ENCODE data around the gene CTSF.

Gene CTSF

DNA sequence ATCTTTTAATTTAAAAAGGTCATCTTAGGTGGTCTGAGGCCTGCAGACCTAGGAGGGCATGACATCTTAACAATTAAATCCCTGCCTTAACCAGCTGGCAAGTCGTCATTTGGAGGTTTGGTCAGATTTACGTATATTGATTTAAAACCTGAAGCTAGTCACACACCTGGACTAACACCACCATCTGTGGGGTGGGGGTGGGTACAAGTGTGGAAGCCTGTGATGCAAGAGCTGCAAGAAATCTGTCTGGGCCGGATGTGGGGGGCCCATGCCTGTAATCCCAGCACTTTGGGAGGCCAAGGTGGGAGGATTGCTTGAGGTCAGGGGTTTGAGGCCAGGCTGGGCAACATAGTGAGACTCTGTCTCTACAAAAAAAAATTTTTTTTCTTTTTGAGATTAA, 12.9 kb upstream of the CTSF start:
- in situ Hi-C loops (cut with HindIII; ENCODE audit: low pct_ligation_motif_present, low sequenced_read_pairs): no loop called here
- H3K36me3 ChIP-seq (replicated peaks): no peaks in the 10 kb centered on the region
- no peaks in the 10 kb centered on the region for H3K27me3 ChIP-seq (replicated peaks)
- no peak overlapping the region for H3K4me3 ChIP-seq (ENCODE audit: low read depth, low read length)
- no peak overlapping the region for H3K27ac ChIP-seq
- DNase-seq: no peak
- TF ChIP-seq, protein P1, sequence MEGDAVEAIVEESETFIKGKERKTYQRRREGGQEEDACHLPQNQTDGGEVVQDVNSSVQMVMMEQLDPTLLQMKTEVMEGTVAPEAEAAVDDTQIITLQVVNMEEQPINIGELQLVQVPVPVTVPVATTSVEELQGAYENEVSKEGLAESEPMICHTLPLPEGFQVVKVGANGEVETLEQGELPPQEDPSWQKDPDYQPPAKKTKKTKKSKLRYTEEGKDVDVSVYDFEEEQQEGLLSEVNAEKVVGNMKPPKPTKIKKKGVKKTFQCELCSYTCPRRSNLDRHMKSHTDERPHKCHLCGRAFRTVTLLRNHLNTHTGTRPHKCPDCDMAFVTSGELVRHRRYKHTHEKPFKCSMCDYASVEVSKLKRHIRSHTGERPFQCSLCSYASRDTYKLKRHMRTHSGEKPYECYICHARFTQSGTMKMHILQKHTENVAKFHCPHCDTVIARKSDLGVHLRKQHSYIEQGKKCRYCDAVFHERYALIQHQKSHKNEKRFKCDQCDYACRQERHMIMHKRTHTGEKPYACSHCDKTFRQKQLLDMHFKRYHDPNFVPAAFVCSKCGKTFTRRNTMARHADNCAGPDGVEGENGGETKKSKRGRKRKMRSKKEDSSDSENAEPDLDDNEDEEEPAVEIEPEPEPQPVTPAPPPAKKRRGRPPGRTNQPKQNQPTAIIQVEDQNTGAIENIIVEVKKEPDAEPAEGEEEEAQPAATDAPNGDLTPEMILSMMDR (IDR thresholded peaks at IDR 0.05; ENCODE audit: low read depth, low read length, missing control alignments): no peak

DNA sequence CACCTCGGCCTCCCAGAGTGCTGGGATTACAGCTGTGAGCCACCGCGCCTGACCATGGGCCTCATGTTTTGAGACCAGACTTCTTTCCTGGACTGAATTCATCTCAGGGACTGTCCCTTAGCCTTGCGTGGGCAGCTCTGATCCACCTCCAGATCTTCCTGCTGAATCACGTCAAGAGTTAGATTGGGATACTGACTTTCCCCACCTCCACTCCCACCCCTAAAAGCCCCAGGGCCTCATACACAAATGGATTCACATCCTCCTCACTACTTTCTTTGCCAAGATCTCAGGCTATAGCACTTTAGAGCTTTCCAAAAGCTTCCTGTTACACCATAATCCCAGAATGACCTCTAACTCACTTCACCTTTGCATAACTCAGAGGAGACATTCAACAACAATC, 12.4 kb upstream of the CTSF start:
- no peak for DNase-seq
- in situ Hi-C loops (cut with HindIII; ENCODE audit: low pct_ligation_motif_present, low sequenced_read_pairs): no loop called here
- Histone ChIP-seq H3K4me3 (ENCODE audit: low read depth, low read length) (no peak overlapping the region), H3K36me3 (replicated peaks) (no peaks in the 10 kb centered on the region), H3K27me3 (replicated peaks) (no peaks in the 10 kb centered on the region), H3K27ac (no peak overlapping the region)
- TF ChIP-seq, protein P1 (IDR thresholded peaks at IDR 0.05; ENCODE audit: low read depth, low read length, missing control alignments): no peak

DNA sequence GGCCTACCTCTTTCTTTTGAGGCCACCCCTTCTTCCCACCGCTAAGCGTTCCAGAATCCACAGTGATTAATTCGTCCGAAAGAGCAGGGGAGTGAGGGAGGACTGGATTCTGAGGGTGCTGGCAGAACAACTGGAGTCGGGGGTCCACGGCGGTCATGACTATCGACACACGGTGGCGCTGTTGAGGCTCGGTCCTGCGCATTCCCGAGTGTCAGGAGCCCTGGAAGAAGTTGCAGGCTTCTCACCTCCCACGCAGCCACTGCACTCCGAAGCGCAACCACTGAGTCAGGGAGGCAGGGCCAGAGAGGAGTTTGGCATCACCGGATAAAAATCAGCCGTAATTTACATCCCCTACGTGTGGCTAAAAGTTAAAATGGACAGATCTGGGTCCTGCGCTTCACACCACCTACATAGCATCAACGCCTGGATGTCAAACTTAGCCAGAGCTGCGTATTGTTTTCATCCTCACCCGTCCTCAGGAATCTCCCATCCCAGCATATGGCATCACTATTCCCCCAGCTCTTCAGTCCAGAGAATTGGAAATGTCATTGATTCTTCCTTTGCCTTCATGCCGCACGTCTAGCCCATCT, 10.7 kb upstream of the CTSF start:
- in situ Hi-C loops (cut with HindIII; ENCODE audit: low pct_ligation_motif_present, low sequenced_read_pairs): no loop called here
- peak; percentile 74 for DNase-seq
- H3K27ac ChIP-seq: no peak overlapping the region
- no peaks in the 10 kb centered on the region for H3K36me3 ChIP-seq (replicated peaks)
- no peaks in the 10 kb centered on the region for H3K27me3 ChIP-seq (replicated peaks)
- H3K4me3 ChIP-seq (ENCODE audit: low read depth, low read length): no peak overlapping the region
- TF ChIP-seq, protein P1 (IDR thresholded peaks at IDR 0.05; ENCODE audit: low read depth, low read length, missing control alignments): peak; percentile 91

DNA sequence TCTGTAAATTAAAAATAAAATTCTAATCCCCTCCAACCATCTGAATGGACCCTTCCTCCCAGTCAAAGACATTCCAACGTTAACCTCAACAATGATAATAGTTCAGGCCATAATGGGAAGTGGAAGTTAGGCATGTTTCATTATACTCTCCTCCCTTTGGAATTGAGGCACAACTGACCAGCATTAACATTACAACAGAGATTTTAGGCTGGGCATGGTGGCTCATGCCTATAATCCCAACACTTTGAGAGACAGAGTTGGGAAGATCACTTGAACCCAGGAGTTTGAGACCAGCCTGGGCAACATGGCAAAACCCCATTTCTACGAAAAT, 2.4 kb upstream of the CTSF start:
- TF ChIP-seq, protein P1 (IDR thresholded peaks at IDR 0.05; ENCODE audit: low read depth, low read length, missing control alignments): no peak
- Histone ChIP-seq H3K27ac (no peak overlapping the region), H3K27me3 (replicated peaks) (no peaks in the 10 kb centered on the region), H3K36me3 (replicated peaks) (no peaks in the 10 kb centered on the region), H3K4me3 (ENCODE audit: low read depth, low read length) (no peak overlapping the region)
- DNase-seq: no peak
- in situ Hi-C loops (cut with HindIII; ENCODE audit: low pct_ligation_motif_present, low sequenced_read_pairs): no loop called here

DNA sequence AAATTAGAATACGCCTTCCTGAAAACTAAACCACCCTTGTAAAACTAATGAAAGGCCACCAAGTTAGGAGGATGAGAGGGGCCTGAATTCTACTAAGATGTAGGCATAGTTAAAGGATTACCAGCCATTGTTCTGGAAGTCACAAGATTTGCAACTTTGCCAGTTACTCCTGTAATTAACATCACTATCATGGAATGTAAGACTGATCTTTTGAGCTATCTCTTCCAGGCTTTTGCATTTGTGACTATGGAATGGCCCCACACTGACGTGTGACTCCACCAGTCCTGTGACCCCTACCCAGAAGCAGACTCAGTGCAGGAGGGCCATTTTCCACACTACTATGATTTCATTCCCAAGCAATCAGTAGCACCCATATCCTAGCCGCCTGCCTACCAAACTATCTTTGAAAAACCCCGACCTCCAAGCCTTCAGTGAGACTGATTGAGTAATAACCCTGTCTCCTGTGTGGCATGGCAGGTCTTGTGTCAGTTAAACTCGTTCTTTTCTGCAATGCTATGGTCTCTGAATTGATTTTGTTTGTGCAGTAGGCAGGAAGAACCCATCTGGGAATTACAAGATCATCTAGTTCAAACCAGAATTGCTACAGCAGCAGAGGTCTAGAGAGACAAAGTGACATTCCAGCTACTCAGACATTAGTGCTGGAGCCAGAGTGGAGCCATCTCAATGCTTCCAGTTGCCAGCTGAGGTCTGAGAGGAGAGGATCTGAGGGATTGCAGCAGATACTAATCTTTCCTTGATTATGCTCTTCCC, 1.9 kb upstream of the CTSF start:
- no peak for DNase-seq
- in situ Hi-C loops (cut with HindIII; ENCODE audit: low pct_ligation_motif_present, low sequenced_read_pairs): no loop called here
- Histone ChIP-seq H3K27ac (no peak overlapping the region), H3K36me3 (replicated peaks) (no peaks in the 10 kb centered on the region), H3K27me3 (replicated peaks) (no peaks in the 10 kb centered on the region), H3K4me3 (ENCODE audit: low read depth, low read length) (no peak overlapping the region)
- TF ChIP-seq, protein P1 (IDR thresholded peaks at IDR 0.05; ENCODE audit: low read depth, low read length, missing control alignments): no peak

DNA sequence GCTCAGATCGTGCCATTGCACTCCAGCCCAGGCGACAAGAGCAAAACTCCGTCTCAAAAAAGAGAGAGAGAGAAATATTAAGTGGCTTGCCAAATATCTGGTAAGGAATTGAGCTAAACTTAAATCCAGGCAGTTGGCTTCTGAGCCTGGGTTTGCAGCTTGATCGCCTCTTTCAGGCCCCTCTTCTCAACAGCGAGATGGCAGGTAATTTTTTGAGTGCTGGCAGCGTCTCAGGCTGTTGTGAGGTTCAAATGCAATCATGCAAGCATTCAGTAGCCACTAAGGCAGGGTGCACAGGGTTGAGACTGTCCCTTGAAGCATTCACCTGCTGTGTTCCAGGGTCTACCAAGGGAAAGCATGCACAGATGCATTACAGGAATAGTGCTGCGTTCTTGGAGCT, 670 bp upstream of the CTSF start:
- in situ Hi-C loops (cut with HindIII; ENCODE audit: low pct_ligation_motif_present, low sequenced_read_pairs): no loop called here
- H3K4me3 ChIP-seq (ENCODE audit: low read depth, low read length): no peak overlapping the region

More for the DNA sequence above, 670 bp upstream of the CTSF start:
- TF ChIP-seq, protein P1 (IDR thresholded peaks at IDR 0.05; ENCODE audit: low read depth, low read length, missing control alignments): no peak
- Histone ChIP-seq H3K27me3 (replicated peaks) (no peaks in the 10 kb centered on the region), H3K27ac (no peak overlapping the region), H3K36me3 (replicated peaks) (no peaks in the 10 kb centered on the region)
- DNase-seq: no peak
